Spinal cord (tissue), 10 donors: ENCODE measurements around the gene TMEM185B. TPM values are rescaled to one million over a fixed set of nuclear protein-coding genes. Genes with fewer than 3 reads are reported as not detected.
A peak's percentile ranks its signal among the peaks of the same experiment; 100 is the strongest.
"Not testable (repeated sequence)": the region's sequence is repeated elsewhere in the genome, so short reads cannot be mapped to it uniquely, and the experiment has no call there.

ENCODE experiments used
- DNase-seq, 6 donors: peaks; one replicate each; pipeline versions ENCODE4 v3.0.0 to v3.0.0-alpha.2; 2013 to 2015; ENCODE audit warnings: low spot score in 6 of 6, low read depth in 4 of 6
- H3K27ac ChIP-seq: one replicate; pipeline ENCODE4 v1.5.1; 2013; ENCODE audit warnings: low read depth, low read length, control low read depth
- H3K27me3 ChIP-seq: one replicate; pipeline ENCODE4 v1.6.1; 2013; ENCODE audit warnings: low read length; ENCODE audit not compliant: control insufficient read depth, insufficient read depth
- H3K36me3 ChIP-seq: one replicate; pipeline ENCODE4 v1.6.1; 2013; ENCODE audit warnings: low read length; ENCODE audit not compliant: control insufficient read depth, insufficient read depth
- H3K4me1 ChIP-seq: one replicate; pipeline ENCODE4 v1.6.1; 2013; ENCODE audit warnings: low read length; ENCODE audit not compliant: control insufficient read depth, insufficient read depth
- H3K4me3 ChIP-seq: one replicate; pipeline ENCODE4 v1.5.1; 2013; ENCODE audit warnings: low read depth, low read length, control low read depth
- H3K9me3 ChIP-seq: one replicate; pipeline ENCODE4 v1.6.1; 2013; ENCODE audit warnings: low read length; ENCODE audit not compliant: control insufficient read depth, insufficient read depth
- WGBS: methylation state at CpG from one replicate; pipeline ENCODE4 v1.1.5; 2013; ENCODE audit warnings: missing lambda C conversion rate; ENCODE audit not compliant: insufficient coverage; 5-methylcytosine and 5-hydroxymethylcytosine counted together
- polyA plus RNA-seq, 2 donors: library from polyadenylated mRNA; unstranded; fragments of 120-200 nt; gene quantifications; one replicate each; pipeline ENCODE4 v1.2.1, GENCODE V29; 2013; ENCODE audit not compliant: insufficient read length in 2 of 2
- total RNA-seq, 2 donors: library from RNA; depleted of rRNA in 1 of 2; stranded (reverse); fragments of 120-200 nt in 1 of 2; fragments of >200 nt in 1 of 2; gene quantifications; one replicate each; pipeline versions ENCODE4 v1.2.3 to v1.2.4, GENCODE V29; 2013 to 2014
- donor health status: healthy.

TMEM185B gene
- total and polyA plus RNA-seq, 4 donors = 15.4 to 20.0 (median 17.7) TPM

GRCh38 chr2:120261387-120262006 lies 38.3 kb upstream of the TMEM185B start:
- DNase-seq = no peak
- 79% methylated on average over 6 of the region's 6 CpGs for WGBS
- Histone ChIP-seq H3K9me3 (no peaks in the 10 kb centered on the region), H3K4me1 (no peaks in the 10 kb centered on the region), H3K36me3 (peaks cover 9% of the 10 kb centered on the region), H3K4me3 (no peak overlapping the region), H3K27ac (no peak overlapping the region), H3K27me3 (no peaks in the 10 kb centered on the region)

- no peak overlapping the region for H3K27ac ChIP-seq
These were observed 37.5 kb upstream of the TMEM185B start for GRCh38 chr2:120260736-120261135.

GRCh38 chr2:120259939-120260338 lies 36.7 kb upstream of the TMEM185B start:
- H3K9me3 ChIP-seq, DNase-seq, H3K4me3 ChIP-seq, H3K27me3 ChIP-seq, H3K27ac ChIP-seq, H3K36me3 ChIP-seq, H3K4me1 ChIP-seq: not testable (repeated sequence)
- WGBS = 100% methylated on average over 2 of the region's 15 CpGs

More at GRCh38 chr2:120260736-120261135, 37.5 kb upstream of the TMEM185B start:
- Histone ChIP-seq H3K27me3 (no peaks in the 10 kb centered on the region), H3K9me3 (no peaks in the 10 kb centered on the region), H3K36me3 (peaks cover 9% of the 10 kb centered on the region), H3K4me3 (no peak overlapping the region), H3K4me1 (peaks cover 4% of the 10 kb centered on the region)
- no peak for DNase-seq
- WGBS = 85% methylated on average over 4 of the region's 5 CpGs

GRCh38 chr2:120258196-120258595 lies 35.0 kb upstream of the TMEM185B start:
- H3K27me3 ChIP-seq = no peaks in the 10 kb centered on the region
- H3K4me3 ChIP-seq = no peak overlapping the region
- no peaks in the 10 kb centered on the region for H3K9me3 ChIP-seq
- WGBS = 90% methylated on average over 9 of the region's 9 CpGs
- peaks cover 8% of the 10 kb centered on the region for H3K4me1 ChIP-seq
- H3K36me3 ChIP-seq = peaks cover 9% of the 10 kb centered on the region
- H3K27ac ChIP-seq = no peak overlapping the region
- no peak for DNase-seq

DNA sequence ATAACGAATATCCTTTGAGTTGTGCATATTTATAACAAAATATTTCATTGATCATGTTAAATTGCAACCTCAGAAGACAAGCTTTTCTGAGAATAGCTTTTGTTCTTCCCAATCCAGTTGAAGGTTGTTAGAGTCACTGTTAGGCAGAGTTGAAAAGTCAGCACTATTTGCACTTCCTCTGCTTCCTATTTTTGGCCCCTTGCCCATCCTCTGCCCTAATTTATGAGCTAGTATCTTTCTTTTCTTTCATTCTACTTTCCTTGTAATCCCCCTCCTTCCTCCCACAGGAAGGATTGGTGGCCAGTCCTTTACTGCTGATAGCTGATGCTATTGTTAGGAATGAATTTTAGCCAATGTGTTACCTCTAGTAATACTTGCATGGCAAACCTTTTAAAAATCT lies 34.3 kb upstream of the TMEM185B start:
- Histone ChIP-seq H3K4me3 (no peak overlapping the region), H3K27me3 (no peaks in the 10 kb centered on the region), H3K27ac (no peak overlapping the region), H3K36me3 (peaks cover 9% of the 10 kb centered on the region), H3K9me3 (no peaks in the 10 kb centered on the region), H3K4me1 (peaks cover 8% of the 10 kb centered on the region)
- WGBS = no CpG with 5 or more reads among the region's 1 CpG
- DNase-seq = no peak

DNA sequence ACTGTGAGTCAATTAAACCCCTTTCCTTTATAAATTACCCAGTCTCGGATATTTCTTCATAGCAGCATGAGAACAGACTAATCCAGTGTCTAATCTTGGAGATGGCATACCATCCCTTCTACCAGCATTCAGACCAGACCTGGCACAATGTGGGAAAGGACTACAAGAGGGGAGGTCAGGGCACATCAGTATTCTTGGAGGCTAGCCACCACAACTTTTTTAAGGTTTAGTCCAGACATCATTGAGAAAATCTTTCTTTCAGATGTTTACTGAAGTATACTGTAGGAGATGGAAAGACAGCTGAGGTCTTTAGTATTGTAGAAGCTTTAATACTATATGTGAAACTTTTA lies 33.4 kb upstream of the TMEM185B start:
- no peak overlapping the region for H3K27ac ChIP-seq
- H3K4me1 ChIP-seq = peaks cover 14% of the 10 kb centered on the region
- no peaks in the 10 kb centered on the region for H3K27me3 ChIP-seq
- H3K4me3 ChIP-seq = no peak overlapping the region
- H3K9me3 ChIP-seq = no peaks in the 10 kb centered on the region
- WGBS = no CpG with 5 or more reads among the region's 1 CpG
- peaks cover 9% of the 10 kb centered on the region for H3K36me3 ChIP-seq
- DNase-seq = no peak

- 40% methylated on average over 2 of the region's 9 CpGs for WGBS
- Histone ChIP-seq H3K4me3 (no peak overlapping the region), H3K36me3 (peaks cover 9% of the 10 kb centered on the region), H3K9me3 (no peaks in the 10 kb centered on the region), H3K27me3 (no peaks in the 10 kb centered on the region), H3K4me1 (peaks cover 14% of the 10 kb centered on the region), H3K27ac (no peak overlapping the region)
- DNase-seq = peak in 1 of 6 donors; percentile 55
These were observed 32.9 kb upstream of the TMEM185B start for GRCh38 chr2:120255986-120256650.

GRCh38 chr2:120255071-120255470 lies 31.9 kb upstream of the TMEM185B start:
- Histone ChIP-seq H3K27ac (no peak overlapping the region), H3K4me3 (no peak overlapping the region), H3K4me1 (peaks cover 14% of the 10 kb centered on the region), H3K27me3 (peaks cover 4% of the 10 kb centered on the region), H3K9me3 (no peaks in the 10 kb centered on the region), H3K36me3 (peaks cover 5% of the 10 kb centered on the region)
- peak in 1 of 6 donors; percentile 35 for DNase-seq
- WGBS = 100% methylated on average over 1 of the region's 6 CpGs

- Histone ChIP-seq H3K4me1 (peaks cover 14% of the 10 kb centered on the region), H3K27ac (no peak overlapping the region)
- WGBS = 51% methylated on average over 8 of the region's 8 CpGs
These were observed 31.0 kb upstream of the TMEM185B start for GRCh38 chr2:120254178-120254577.

More at GRCh38 chr2:120254178-120254577, 31.0 kb upstream of the TMEM185B start:
- no peaks in the 10 kb centered on the region for H3K36me3 ChIP-seq
- no peaks in the 10 kb centered on the region for H3K9me3 ChIP-seq
- no peak overlapping the region for H3K4me3 ChIP-seq
- peaks cover 4% of the 10 kb centered on the region for H3K27me3 ChIP-seq
- DNase-seq = no peak
